ENCODE measurements around the gene FLYWCH2. TPM values are rescaled to one million over a fixed set of nuclear protein-coding genes. Genes with fewer than 3 reads are reported as not detected.

FLYWCH2 gene
- total and polyA plus RNA-seq, 2 of the 4 experiments (the other 2 are of a cell fraction) = 42.3 to 66.3 TPM

- TF ChIP-seq CTCF (conservative IDR thresholded peaks at IDR 0.05; ENCODE audit: low read depth, low read length) (no peak), BHLHE40 (IDR thresholded peaks at IDR 0.05; ENCODE audit: low read depth, low read length) (no peak), SMC3 (IDR thresholded peaks at IDR 0.05; ENCODE audit: low read depth, low read length) (no peak), CEBPB (IDR thresholded peaks at IDR 0.05; ENCODE audit: low read depth, low read length) (no peak), RAD21 (IDR thresholded peaks at IDR 0.05; ENCODE audit: low read length) (no peak)
Observed at GRCh38 chr16:2914233-2914632, 31.2 kb downstream of the FLYWCH2 start (continued).
